Measurements from ENCODE around the gene MGRN1.

DNA sequence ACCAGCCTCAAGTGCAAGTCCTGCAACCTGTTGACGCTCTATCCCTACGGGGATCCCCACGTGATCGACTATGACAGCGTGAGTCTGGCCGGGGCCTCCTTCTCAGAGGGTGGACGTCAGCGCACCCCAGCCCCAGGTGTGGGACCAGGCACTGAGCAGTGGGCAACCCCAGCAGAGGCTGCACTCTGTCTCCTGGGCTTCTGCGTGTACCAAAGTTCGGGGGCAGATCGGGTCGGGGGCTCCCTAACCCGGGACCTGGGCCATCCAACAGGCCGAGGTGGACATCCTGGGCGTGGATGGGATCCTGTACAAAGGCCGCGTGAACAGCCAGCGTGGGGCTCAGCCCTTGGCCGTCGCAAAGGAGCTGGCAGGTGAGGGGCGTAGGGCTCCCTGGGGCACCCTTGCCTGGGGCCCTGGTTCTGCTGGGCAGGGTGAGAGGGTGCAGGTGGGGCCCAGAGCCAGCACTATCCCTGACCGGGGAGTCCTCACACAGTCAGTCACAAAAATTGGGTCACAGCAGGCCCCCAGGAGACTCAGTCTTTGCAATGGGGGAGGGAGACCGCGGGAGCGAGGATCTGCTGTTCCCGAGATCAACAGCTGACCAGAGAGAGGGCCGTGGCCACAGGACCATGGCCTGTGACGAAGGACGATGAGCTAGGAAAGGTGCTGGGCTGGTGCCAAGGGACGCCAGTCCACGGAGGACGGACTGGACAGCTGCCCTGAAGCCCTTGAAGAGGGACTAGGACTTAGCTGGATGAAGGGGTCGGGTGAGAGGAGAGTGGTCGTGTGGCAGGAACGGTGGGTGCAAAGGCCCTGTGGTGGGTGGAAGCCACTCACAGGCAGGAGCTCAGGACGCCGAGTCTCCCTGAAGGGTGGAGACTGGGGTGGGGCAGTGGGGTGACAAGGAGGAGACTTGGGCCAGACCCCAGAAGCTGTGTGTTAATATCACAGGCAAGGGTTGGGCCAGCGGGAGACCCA is 29.9 kb upstream of the MGRN1 start:
- TF ChIP-seq, protein P1, sequence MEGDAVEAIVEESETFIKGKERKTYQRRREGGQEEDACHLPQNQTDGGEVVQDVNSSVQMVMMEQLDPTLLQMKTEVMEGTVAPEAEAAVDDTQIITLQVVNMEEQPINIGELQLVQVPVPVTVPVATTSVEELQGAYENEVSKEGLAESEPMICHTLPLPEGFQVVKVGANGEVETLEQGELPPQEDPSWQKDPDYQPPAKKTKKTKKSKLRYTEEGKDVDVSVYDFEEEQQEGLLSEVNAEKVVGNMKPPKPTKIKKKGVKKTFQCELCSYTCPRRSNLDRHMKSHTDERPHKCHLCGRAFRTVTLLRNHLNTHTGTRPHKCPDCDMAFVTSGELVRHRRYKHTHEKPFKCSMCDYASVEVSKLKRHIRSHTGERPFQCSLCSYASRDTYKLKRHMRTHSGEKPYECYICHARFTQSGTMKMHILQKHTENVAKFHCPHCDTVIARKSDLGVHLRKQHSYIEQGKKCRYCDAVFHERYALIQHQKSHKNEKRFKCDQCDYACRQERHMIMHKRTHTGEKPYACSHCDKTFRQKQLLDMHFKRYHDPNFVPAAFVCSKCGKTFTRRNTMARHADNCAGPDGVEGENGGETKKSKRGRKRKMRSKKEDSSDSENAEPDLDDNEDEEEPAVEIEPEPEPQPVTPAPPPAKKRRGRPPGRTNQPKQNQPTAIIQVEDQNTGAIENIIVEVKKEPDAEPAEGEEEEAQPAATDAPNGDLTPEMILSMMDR (CRISPR knock-in tag; IDR thresholded peaks at IDR 0.05): no peak
- TF ChIP-seq, protein P2, sequence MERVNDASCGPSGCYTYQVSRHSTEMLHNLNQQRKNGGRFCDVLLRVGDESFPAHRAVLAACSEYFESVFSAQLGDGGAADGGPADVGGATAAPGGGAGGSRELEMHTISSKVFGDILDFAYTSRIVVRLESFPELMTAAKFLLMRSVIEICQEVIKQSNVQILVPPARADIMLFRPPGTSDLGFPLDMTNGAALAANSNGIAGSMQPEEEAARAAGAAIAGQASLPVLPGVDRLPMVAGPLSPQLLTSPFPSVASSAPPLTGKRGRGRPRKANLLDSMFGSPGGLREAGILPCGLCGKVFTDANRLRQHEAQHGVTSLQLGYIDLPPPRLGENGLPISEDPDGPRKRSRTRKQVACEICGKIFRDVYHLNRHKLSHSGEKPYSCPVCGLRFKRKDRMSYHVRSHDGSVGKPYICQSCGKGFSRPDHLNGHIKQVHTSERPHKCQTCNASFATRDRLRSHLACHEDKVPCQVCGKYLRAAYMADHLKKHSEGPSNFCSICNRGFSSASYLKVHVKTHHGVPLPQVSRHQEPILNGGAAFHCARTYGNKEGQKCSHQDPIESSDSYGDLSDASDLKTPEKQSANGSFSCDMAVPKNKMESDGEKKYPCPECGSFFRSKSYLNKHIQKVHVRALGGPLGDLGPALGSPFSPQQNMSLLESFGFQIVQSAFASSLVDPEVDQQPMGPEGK (CRISPR knock-in tag; IDR thresholded peaks at IDR 0.05): no peak
- TF ChIP-seq ZNF138 (CRISPR knock-in tag; IDR thresholded peaks at IDR 0.05; ENCODE audit: low read depth) (no peak), ZNF333 (CRISPR knock-in tag; IDR thresholded peaks at IDR 0.05; ENCODE audit: borderline replicate concordance) (no peak), ZNF570 (CRISPR knock-in tag; IDR thresholded peaks at IDR 0.05; ENCODE audit: borderline replicate concordance) (no peak), PTBP1 (IDR thresholded peaks at IDR 0.05; ENCODE audit: low read depth, low read length, poor library complexity, severe bottlenecking) (no peak), CHD4 (IDR thresholded peaks at IDR 0.05; ENCODE audit: borderline replicate concordance, low read length) (no peak), ZKSCAN1 (IDR thresholded peaks at IDR 0.05; ENCODE audit: low read length) (no peak), CHCHD3 (CRISPR knock-in tag; IDR thresholded peaks at IDR 0.05) (no peak), POLR2A (IDR thresholded peaks at IDR 0.05; ENCODE audit: insufficient read depth in 1 of 2, low read depth in 2 of 2, low read length in 2 of 2) (no peak)
- TF ChIP-seq, protein P3, sequence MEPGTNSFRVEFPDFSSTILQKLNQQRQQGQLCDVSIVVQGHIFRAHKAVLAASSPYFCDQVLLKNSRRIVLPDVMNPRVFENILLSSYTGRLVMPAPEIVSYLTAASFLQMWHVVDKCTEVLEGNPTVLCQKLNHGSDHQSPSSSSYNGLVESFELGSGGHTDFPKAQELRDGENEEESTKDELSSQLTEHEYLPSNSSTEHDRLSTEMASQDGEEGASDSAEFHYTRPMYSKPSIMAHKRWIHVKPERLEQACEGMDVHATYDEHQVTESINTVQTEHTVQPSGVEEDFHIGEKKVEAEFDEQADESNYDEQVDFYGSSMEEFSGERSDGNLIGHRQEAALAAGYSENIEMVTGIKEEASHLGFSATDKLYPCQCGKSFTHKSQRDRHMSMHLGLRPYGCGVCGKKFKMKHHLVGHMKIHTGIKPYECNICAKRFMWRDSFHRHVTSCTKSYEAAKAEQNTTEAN (CRISPR knock-in tag; conservative IDR thresholded peaks at IDR 0.05): no peak
- TF ChIP-seq, protein P4, sequence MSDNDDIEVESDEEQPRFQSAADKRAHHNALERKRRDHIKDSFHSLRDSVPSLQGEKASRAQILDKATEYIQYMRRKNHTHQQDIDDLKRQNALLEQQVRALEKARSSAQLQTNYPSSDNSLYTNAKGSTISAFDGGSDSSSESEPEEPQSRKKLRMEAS (IDR thresholded peaks at IDR 0.05): no peak
- TF ChIP-seq, protein P5, sequence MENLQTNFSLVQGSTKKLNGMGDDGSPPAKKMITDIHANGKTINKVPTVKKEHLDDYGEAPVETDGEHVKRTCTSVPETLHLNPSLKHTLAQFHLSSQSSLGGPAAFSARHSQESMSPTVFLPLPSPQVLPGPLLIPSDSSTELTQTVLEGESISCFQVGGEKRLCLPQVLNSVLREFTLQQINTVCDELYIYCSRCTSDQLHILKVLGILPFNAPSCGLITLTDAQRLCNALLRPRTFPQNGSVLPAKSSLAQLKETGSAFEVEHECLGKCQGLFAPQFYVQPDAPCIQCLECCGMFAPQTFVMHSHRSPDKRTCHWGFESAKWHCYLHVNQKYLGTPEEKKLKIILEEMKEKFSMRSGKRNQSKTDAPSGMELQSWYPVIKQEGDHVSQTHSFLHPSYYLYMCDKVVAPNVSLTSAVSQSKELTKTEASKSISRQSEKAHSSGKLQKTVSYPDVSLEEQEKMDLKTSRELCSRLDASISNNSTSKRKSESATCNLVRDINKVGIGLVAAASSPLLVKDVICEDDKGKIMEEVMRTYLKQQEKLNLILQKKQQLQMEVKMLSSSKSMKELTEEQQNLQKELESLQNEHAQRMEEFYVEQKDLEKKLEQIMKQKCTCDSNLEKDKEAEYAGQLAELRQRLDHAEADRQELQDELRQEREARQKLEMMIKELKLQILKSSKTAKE (CRISPR knock-in tag; IDR thresholded peaks at IDR 0.05; ENCODE audit: borderline replicate concordance): no peak

Measured in HepG2 (cell line).